ENCODE data around the gene PTPRG. TPM values are rescaled to one million over a fixed set of nuclear protein-coding genes. Genes with fewer than 3 reads are reported as not detected.

PTPRG gene
- total and polyA plus RNA-seq, 7 donors = 0.69 to 76.3 (median 62.7) TPM

DNA sequence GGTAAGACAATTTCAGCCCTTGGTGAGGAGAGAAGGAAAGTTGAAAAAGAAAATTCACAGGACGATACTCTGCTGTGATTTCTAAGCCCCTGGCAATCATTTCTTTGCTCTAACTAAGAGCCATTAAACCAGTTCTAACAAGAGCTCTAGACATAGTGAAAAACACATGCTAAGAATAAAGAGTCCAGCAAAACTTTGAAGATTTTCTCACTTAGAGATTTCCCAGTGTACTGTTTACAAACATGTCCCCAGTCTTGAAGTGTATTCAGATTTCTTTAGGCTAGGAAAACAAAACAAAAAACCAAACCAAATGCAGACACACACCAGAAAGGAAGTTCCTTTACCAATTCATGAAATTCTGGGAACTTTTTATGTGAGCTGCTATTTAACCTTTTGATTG is 325.8 kb downstream of the PTPRG start:
- no peaks in the 10 kb centered on the region for H3K4me1 ChIP-seq
- intact Hi-C loops (cut with DNase I) = no loop called here
- H3K27ac ChIP-seq = no peak overlapping the region
- WGBS, 2 donors = 74 to 75% methylated on average over 1 of the region's 1 CpG
- TF ChIP-seq POLR2AphosphoS5 (IDR thresholded peaks at IDR 0.05) (no peak), EP300 (IDR thresholded peaks at IDR 0.05) (no peak), POLR2A (IDR thresholded peaks at IDR 0.05) (no peak)
- TF ChIP-seq, protein P1, sequence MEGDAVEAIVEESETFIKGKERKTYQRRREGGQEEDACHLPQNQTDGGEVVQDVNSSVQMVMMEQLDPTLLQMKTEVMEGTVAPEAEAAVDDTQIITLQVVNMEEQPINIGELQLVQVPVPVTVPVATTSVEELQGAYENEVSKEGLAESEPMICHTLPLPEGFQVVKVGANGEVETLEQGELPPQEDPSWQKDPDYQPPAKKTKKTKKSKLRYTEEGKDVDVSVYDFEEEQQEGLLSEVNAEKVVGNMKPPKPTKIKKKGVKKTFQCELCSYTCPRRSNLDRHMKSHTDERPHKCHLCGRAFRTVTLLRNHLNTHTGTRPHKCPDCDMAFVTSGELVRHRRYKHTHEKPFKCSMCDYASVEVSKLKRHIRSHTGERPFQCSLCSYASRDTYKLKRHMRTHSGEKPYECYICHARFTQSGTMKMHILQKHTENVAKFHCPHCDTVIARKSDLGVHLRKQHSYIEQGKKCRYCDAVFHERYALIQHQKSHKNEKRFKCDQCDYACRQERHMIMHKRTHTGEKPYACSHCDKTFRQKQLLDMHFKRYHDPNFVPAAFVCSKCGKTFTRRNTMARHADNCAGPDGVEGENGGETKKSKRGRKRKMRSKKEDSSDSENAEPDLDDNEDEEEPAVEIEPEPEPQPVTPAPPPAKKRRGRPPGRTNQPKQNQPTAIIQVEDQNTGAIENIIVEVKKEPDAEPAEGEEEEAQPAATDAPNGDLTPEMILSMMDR (IDR thresholded peaks at IDR 0.05) = no peak
- H3K27me3 ChIP-seq = no peaks in the 10 kb centered on the region
- no peak overlapping the region for H3K4me3 ChIP-seq
- H3K36me3 ChIP-seq = no peaks in the 10 kb centered on the region
- no peaks in the 10 kb centered on the region for H3K9me3 ChIP-seq
- DNase-seq = no peak

DNA sequence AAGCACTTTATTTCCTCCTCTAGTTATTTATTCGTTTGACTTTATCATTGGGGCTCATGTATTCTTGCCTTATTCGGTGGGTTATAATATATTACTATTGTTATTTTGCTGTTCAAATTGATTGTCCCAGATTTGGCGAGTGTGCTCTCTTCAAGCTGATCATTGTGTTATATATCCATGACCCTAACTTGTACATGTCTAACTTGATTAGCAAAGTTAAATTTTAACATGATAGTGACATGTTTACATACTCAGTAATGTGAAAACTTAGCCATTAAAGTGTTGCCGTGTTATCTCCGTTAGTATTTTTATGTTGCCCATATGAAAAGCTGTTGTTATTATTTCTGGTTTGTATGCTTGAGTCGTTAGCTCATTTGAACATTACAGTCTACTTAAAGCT is 327.9 kb downstream of the PTPRG start:
- Histone ChIP-seq H3K27ac (no peak overlapping the region), H3K4me3 (no peak overlapping the region), H3K9me3 (no peaks in the 10 kb centered on the region), H3K36me3 (no peaks in the 10 kb centered on the region), H3K27me3 (no peaks in the 10 kb centered on the region), H3K4me1 (peaks cover 0 to under 1% (median 0%) of the 10 kb centered on the region in 4 donors)
- TF ChIP-seq EP300 (IDR thresholded peaks at IDR 0.05) = no peak
- TF ChIP-seq, protein P1 (IDR thresholded peaks at IDR 0.05) = no peak
- TF ChIP-seq POLR2AphosphoS5 (IDR thresholded peaks at IDR 0.05) = no peak
- TF ChIP-seq POLR2A (IDR thresholded peaks at IDR 0.05) = no peak
- intact Hi-C loops (cut with DNase I) = no loop called here
- DNase-seq = no peak
- WGBS, 2 donors = 21 to 68% methylated on average over 6 of the region's 6 CpGs

DNA sequence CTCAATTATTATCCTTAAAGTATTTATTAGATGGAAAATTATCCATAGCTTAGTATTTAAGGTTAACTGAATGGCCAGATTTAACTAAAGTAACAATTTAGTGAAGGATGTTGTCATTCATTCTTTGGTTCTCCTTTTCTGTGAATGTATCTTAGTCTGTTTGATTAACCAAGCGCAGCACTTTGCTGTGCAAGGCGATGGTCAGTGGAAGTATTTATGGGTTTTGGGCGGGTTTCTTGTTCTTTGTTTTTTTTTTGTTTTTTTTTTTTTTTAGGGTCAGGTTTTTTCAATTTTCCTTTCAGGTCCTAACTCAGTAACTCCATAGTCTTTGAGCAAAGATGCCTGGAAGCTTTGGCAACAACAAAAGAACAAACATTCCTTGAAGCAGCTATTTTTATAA is 328.8 kb downstream of the PTPRG start:
- Histone ChIP-seq H3K27me3 (no peaks in the 10 kb centered on the region), H3K27ac (no peak overlapping the region), H3K36me3 (no peaks in the 10 kb centered on the region), H3K4me3 (no peak overlapping the region), H3K9me3 (no peaks in the 10 kb centered on the region), H3K4me1 (peaks cover 0 to 10% (median 6%) of the 10 kb centered on the region in 4 donors)
- DNase-seq = no peak
- WGBS, 2 donors = 82 to 83% methylated on average over 3 of the region's 3 CpGs
- TF ChIP-seq POLR2AphosphoS5 (IDR thresholded peaks at IDR 0.05) = no peak
- TF ChIP-seq EP300 (IDR thresholded peaks at IDR 0.05) = no peak
- TF ChIP-seq, protein P1 (IDR thresholded peaks at IDR 0.05) = no peak
- TF ChIP-seq POLR2A (IDR thresholded peaks at IDR 0.05) = no peak
- intact Hi-C loops (cut with DNase I) = no loop called here

- Histone ChIP-seq H3K9me3 (no peaks in the 10 kb centered on the region), H3K36me3 (no peaks in the 10 kb centered on the region), H3K27me3 (no peaks in the 10 kb centered on the region), H3K27ac (no peak overlapping the region), H3K4me3 (no peak overlapping the region), H3K4me1 (peaks cover 0 to 14% (median 8%) of the 10 kb centered on the region in 4 donors)
- TF ChIP-seq EP300 (IDR thresholded peaks at IDR 0.05) = no peak
- no peak for TF ChIP-seq POLR2AphosphoS5 (IDR thresholded peaks at IDR 0.05)
- no peak for TF ChIP-seq POLR2A (IDR thresholded peaks at IDR 0.05)
- TF ChIP-seq, protein P1 (IDR thresholded peaks at IDR 0.05) = no peak
- 94 to 96% methylated on average over 2 of the region's 2 CpGs for WGBS, 2 donors
- intact Hi-C loops (cut with DNase I) = no loop called here
- no peak for DNase-seq
Observed at GRCh38 chr3:61890586-61890985, 329.2 kb downstream of the PTPRG start.

DNA sequence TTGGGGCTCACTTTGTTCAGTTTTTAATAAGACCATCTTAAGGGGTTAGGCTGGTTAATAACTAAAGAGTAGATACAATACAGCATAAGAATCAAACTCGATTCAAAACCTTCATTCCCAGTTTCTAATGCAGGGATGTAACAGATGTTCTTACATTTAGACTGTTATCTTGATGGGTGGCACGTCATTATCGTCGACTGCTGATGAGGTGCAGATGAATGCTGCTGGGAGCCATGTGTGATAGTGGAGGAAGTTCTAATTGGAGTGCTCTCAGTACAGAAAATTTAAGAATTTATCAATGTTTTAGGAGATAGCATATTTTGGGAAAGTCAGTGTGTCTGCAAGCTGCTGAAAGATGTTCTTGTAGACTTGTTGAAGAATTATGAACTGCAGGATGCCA is 331.5 kb downstream of the PTPRG start:
- intact Hi-C loops (cut with DNase I) = no loop called here
- Histone ChIP-seq H3K4me3 (no peak overlapping the region), H3K4me1 (peaks cover 0 to 18% (median 8%) of the 10 kb centered on the region in 4 donors), H3K9me3 (no peaks in the 10 kb centered on the region), H3K27ac (no peak overlapping the region), H3K27me3 (no peaks in the 10 kb centered on the region), H3K36me3 (no peaks in the 10 kb centered on the region)
- 90 to 91% methylated on average over 4 of the region's 4 CpGs for WGBS, 2 donors
- TF ChIP-seq POLR2A (IDR thresholded peaks at IDR 0.05) (no peak), POLR2AphosphoS5 (IDR thresholded peaks at IDR 0.05) (no peak), EP300 (IDR thresholded peaks at IDR 0.05) (no peak)
- TF ChIP-seq, protein P1 (IDR thresholded peaks at IDR 0.05) = no peak
- no peak for DNase-seq
